NOMO-1 treated with dmso at 0.1 percent for 144 hours (cell line): ENCODE data around the gene C19orf44.

ENCODE experiments used
- DNase-seq: peaks from one replicate; lab custom pipeline; 2025; ENCODE audit not compliant: unreplicated experiment; lab: John Stamatoyannopoulos, UW

The C19orf44 gene

GRCh38 chr19:16516381-16516780 is 20.2 kb downstream of the C19orf44 start:
- no peak for DNase-seq

- DNase-seq, result no peak
Measured at GRCh38 chr19:16516923-16517610, 20.9 kb downstream of the C19orf44 start.

- no peak for DNase-seq
Measured at GRCh38 chr19:16518061-16518460, 21.9 kb downstream of the C19orf44 start.

GRCh38 chr19:16518483-16519229 is 22.5 kb downstream of the C19orf44 start:
- DNase-seq, result no peak

- no peak for DNase-seq
Measured at GRCh38 chr19:16519230-16519687, 23.1 kb downstream of the C19orf44 start.

GRCh38 chr19:16520074-16520973 is 24.1 kb downstream of the C19orf44 start:
- no peak for DNase-seq

GRCh38 chr19:16520986-16521624 is 24.9 kb downstream of the C19orf44 start:
- DNase-seq, result no peak

- no peak for DNase-seq
Measured at GRCh38 chr19:16521715-16522289, 25.6 kb downstream of the C19orf44 start.

GRCh38 chr19:16522559-16523377 is 26.6 kb downstream of the C19orf44 start:
- DNase-seq, result no peak

- DNase-seq, result no peak
Measured at GRCh38 chr19:16524991-16525734, 29.0 kb downstream of the C19orf44 start.

GRCh38 chr19:16525751-16526481 is 29.7 kb downstream of the C19orf44 start:
- no peak for DNase-seq

- DNase-seq, result no peak
Measured at GRCh38 chr19:16527334-16527935, 31.2 kb downstream of the C19orf44 start.

GRCh38 chr19:16527971-16528521 is 31.9 kb downstream of the C19orf44 start:
- no peak for DNase-seq

GRCh38 chr19:16529466-16530144 is 33.4 kb downstream of the C19orf44 start:
- no peak for DNase-seq

- DNase-seq, result no peak
Measured at GRCh38 chr19:16530540-16531379, 34.6 kb downstream of the C19orf44 start.

- DNase-seq, result no peak
Measured at GRCh38 chr19:16531380-16531669, 35.1 kb downstream of the C19orf44 start.
